ENCODE data around the gene FUS.

GRCh38 chr16:31201582-31202413, 21.9 kb downstream of the FUS start:
- TF ChIP-seq HDGF (IDR thresholded peaks at IDR 0.05; ENCODE audit: borderline replicate concordance) (no peak), TARDBP (IDR thresholded peaks at IDR 0.05) (no peak), FOXM1 (IDR thresholded peaks at IDR 0.05; ENCODE audit: borderline replicate concordance) (no peak), ZNF384 (IDR thresholded peaks at IDR 0.05) (no peak), ARNT (IDR thresholded peaks at IDR 0.05) (no peak), FOXA1 (IDR thresholded peaks at IDR 0.05) (no peak), SUZ12 (IDR thresholded peaks at IDR 0.05) (no peak), PKNOX1 (IDR thresholded peaks at IDR 0.05) (no peak), NFRKB (IDR thresholded peaks at IDR 0.05) (no peak), SP1 (IDR thresholded peaks at IDR 0.05) (no peak)
